Panc1 (cell line): ENCODE measurements around the gene MAB21L3. TPM values are rescaled to one million over a fixed set of nuclear protein-coding genes. Genes with fewer than 3 reads are reported as not detected.
A peak's percentile ranks its signal among the peaks of the same experiment; 100 is the strongest.

ENCODE experiments used
- ATAC-seq: fragments of 200-7000 bp; cut with Tn5 transposase; 2 replicates; pipeline ENCODE4 v1.9.1; 2020; ENCODE audit warnings: mild to moderate bottlenecking, moderate library complexity
- BruUV-seq: library from RNA; stranded (reverse); fragments of 400-500 nt; replicated peaks from 2 replicates; lab custom pipeline; 2021; lab: Mats Ljungman, UMichigan
- CTCF ChIA-PET: fragments of 300-600 bp; sonication (Branson Sonifier 250); formaldehyde crosslinking; loops from one replicate; lab custom pipeline; 2022; ENCODE audit warnings: antibody characterized with exemption; lab: Charles Lee
- POLR2A ChIA-PET: fragments of 300-600 bp; sonication (Branson Sonifier 250); formaldehyde crosslinking; loops from one replicate; lab custom pipeline; 2022; ENCODE audit warnings: antibody characterized with exemption; lab: Charles Lee
- DNase-seq: peaks from one replicate; pipeline ENCODE4 v3.0.0-alpha.2; 2010; ENCODE audit warnings: low read depth, low spot score
- H3K27ac ChIP-seq: 2 replicates; pipeline ENCODE4 v1.5.1; 2011; ENCODE audit warnings: mild to moderate bottlenecking, low read length, inconsistent platforms
- H3K27me3 ChIP-seq: fragments of 200-500 bp; sonication (Bioruptor generic); 2 replicates; pipeline ENCODE4 v1.6.0; 2014; ENCODE audit warnings: low read length, inconsistent platforms; ENCODE audit not compliant: control insufficient read depth, insufficient read depth
- H3K36me3 ChIP-seq: fragments of 200-500 bp; sonication (Bioruptor generic); 2 replicates; pipeline ENCODE4 v1.5.1; 2014; ENCODE audit warnings: inconsistent platforms, mild to moderate bottlenecking, low read length, moderate library complexity; ENCODE audit not compliant: control insufficient read depth, insufficient read depth
- H3K4me1 ChIP-seq: 2 replicates; pipeline ENCODE4 v1.5.1; 2011; ENCODE audit warnings: inconsistent platforms, mild to moderate bottlenecking, low read length, moderate library complexity; ENCODE audit not compliant: control insufficient read depth, insufficient read depth
- H3K4me3 ChIP-seq, 2 experiments: 2 replicates each; pipeline ENCODE4 v1.5.1; 2011 to 2012; ENCODE audit warnings: low read depth in 2 of 2, low read length in 2 of 2, mild to moderate bottlenecking in 2 of 2, inconsistent platforms in 1 of 2, moderate library complexity in 1 of 2
- H3K9me3 ChIP-seq: fragments of 200-500 bp; sonication (Bioruptor generic); 2 replicates; pipeline ENCODE4 v1.5.1; 2014; ENCODE audit warnings: low read depth, mild to moderate bottlenecking, inconsistent platforms, low read length, moderate library complexity; ENCODE audit not compliant: control insufficient read depth, insufficient read depth
- POLR2AphosphoS5 ChIP-seq: IDR thresholded peaks from 2 replicates; pipeline ENCODE4 v1.6.1; 2012; ENCODE audit warnings: mild to moderate bottlenecking, low read depth, low read length, moderate library complexity
- SIN3A ChIP-seq: IDR thresholded peaks from 2 replicates; pipeline ENCODE4 v1.6.1; 2012; ENCODE audit warnings: low read depth, mild to moderate bottlenecking, low read length, moderate library complexity, borderline replicate concordance; ENCODE audit not compliant: insufficient read depth
- TCF7L2 ChIP-seq: IDR thresholded peaks from 2 replicates; pipeline ENCODE4 v1.6.1; 2011; ENCODE audit warnings: mild to moderate bottlenecking, low read depth, low read length, inconsistent platforms
- in situ Hi-C: cut with HindIII; loops from 2 replicates; pipeline ENCODE4 v1.10.0; 2016; ENCODE audit warnings: low sequenced_read_pairs, low pct_unique_long_range_greater_than_20kb
- intact Hi-C: fragments of 100-400 bp; cut with micrococcal nuclease; formaldehyde crosslinking; loops from one replicate; pipeline ENCODE4 v1.10.0; 2022; ENCODE audit not compliant: unreplicated experiment
- total RNA-seq: library from RNA; stranded (reverse); gene quantifications from one replicate; pipeline ENCODE4 v1.2.1, GENCODE V29; 2021; ENCODE audit not compliant: unreplicated experiment
- TF ChIP-seq, protein P1 (sequence below), 2 experiments: IDR thresholded peaks; 2 replicates each; pipeline ENCODE4 v1.6.1; 2011 to 2012; ENCODE audit warnings: low read depth in 2 of 2, control low read depth in 1 of 2, low read length in 1 of 2, mild to moderate bottlenecking in 1 of 2, moderate library complexity in 1 of 2; ENCODE audit not compliant: insufficient read depth in 1 of 2
- TF ChIP-seq, protein P2 (sequence below): fragments of 450-650 bp; IDR thresholded peaks from 2 replicates; pipeline ENCODE4 v1.5.1; 2017; ENCODE audit warnings: mild to moderate bottlenecking

MAB21L3 gene
- total RNA-seq, 1 experiment from 2014 or later = not detected

DNA sequence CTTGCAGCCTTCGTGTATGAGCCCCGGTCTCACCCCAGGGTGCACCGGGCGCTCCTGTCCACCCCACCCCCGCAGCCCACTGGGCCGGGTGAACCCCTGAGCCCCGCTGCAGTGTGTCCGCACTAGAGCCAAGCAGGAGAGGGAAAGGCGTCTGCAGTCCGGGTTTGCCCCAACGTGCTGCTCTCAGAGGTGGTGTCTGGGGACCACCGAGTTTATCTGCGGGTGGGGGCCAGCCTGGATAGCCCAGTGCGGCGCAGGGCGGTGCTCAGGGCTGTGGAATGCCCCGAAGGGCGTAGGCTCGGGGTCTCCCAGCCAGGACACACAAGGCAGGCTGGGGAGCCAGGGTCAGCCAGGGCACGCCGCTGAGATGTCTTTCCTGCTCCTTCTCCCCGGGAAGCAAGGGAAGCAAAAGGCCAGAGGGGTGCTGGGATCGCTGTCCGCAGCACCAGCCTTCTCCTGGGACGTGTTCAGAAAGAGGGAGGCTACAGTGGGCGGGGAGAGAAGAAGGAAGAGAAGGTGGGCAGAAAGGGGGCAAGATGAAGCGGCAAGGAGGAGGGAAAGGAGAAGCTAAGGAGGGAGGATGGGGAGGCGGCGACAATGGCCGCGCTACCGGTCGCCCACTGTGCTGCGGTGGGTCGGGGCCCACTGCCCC lies 56.6 kb downstream of the MAB21L3 start:
- CTCF ChIA-PET = no interaction called here
- TF ChIP-seq SIN3A (no peak), TCF7L2 (no peak), POLR2AphosphoS5 (no peak)
- TF ChIP-seq, protein P1, sequence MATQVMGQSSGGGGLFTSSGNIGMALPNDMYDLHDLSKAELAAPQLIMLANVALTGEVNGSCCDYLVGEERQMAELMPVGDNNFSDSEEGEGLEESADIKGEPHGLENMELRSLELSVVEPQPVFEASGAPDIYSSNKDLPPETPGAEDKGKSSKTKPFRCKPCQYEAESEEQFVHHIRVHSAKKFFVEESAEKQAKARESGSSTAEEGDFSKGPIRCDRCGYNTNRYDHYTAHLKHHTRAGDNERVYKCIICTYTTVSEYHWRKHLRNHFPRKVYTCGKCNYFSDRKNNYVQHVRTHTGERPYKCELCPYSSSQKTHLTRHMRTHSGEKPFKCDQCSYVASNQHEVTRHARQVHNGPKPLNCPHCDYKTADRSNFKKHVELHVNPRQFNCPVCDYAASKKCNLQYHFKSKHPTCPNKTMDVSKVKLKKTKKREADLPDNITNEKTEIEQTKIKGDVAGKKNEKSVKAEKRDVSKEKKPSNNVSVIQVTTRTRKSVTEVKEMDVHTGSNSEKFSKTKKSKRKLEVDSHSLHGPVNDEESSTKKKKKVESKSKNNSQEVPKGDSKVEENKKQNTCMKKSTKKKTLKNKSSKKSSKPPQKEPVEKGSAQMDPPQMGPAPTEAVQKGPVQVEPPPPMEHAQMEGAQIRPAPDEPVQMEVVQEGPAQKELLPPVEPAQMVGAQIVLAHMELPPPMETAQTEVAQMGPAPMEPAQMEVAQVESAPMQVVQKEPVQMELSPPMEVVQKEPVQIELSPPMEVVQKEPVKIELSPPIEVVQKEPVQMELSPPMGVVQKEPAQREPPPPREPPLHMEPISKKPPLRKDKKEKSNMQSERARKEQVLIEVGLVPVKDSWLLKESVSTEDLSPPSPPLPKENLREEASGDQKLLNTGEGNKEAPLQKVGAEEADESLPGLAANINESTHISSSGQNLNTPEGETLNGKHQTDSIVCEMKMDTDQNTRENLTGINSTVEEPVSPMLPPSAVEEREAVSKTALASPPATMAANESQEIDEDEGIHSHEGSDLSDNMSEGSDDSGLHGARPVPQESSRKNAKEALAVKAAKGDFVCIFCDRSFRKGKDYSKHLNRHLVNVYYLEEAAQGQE (IDR thresholded peaks at IDR 0.05; ENCODE audit: insufficient read depth in 1 of 2, low read depth in 2 of 2, low read length in 1 of 2) = no peak
- TF ChIP-seq, protein P2, sequence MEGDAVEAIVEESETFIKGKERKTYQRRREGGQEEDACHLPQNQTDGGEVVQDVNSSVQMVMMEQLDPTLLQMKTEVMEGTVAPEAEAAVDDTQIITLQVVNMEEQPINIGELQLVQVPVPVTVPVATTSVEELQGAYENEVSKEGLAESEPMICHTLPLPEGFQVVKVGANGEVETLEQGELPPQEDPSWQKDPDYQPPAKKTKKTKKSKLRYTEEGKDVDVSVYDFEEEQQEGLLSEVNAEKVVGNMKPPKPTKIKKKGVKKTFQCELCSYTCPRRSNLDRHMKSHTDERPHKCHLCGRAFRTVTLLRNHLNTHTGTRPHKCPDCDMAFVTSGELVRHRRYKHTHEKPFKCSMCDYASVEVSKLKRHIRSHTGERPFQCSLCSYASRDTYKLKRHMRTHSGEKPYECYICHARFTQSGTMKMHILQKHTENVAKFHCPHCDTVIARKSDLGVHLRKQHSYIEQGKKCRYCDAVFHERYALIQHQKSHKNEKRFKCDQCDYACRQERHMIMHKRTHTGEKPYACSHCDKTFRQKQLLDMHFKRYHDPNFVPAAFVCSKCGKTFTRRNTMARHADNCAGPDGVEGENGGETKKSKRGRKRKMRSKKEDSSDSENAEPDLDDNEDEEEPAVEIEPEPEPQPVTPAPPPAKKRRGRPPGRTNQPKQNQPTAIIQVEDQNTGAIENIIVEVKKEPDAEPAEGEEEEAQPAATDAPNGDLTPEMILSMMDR = no peak
- H3K4me1 ChIP-seq = no peaks in the 10 kb centered on the region; the same call in 1 of the 2 replicates
- no peaks in the 10 kb centered on the region for H3K36me3 ChIP-seq
- POLR2A ChIA-PET = no interaction called here
- in situ Hi-C loops (no loop called here), intact Hi-C loops (no loop called here)
- BruUV-seq = no TSS peak
- ATAC-seq (no peak; the same call in 1 of the 2 replicates), DNase-seq (no peak)
- H3K4me3 ChIP-seq = peak overlapping the region; percentile 33 to 47
- no peaks in the 10 kb centered on the region for H3K27me3 ChIP-seq
- no peak overlapping the region for H3K27ac ChIP-seq
- no peaks in the 10 kb centered on the region for H3K9me3 ChIP-seq

DNA sequence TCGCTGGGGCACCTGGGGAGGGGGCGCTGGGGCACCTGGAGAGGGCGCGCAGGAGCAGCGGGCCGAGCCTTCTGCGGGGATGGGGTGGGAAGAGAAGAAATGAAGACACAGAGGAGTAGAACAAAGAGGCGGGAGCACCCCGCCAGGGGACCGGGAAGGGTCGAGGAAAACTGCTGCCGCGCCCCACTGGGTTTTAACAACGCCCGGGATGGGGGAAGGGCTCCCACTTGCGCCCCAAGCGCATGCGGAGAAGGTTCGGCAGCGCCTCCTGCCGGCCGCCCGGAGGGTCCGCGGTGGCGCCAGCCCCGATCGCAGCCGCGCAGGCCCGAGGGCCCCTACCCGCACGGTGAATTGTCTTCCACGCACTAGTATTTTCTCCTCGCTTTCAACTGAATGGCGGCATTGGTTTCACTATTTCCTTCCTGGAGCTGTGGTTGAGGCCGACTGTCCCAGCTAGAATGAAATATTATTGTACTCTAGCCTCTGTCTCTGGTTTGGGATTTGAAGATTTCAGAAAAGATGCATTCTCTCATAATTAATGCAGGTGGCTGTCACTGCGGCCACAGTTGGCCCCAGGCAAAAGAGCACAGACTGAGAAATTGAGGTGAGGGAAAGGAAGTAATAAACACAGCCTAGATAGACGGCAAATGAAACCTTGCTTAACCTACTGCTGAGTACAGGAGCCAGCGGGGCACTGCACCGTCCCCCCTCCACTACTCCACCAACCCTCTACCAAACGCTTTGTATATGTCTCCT lies 57.3 kb downstream of the MAB21L3 start:
- no peak overlapping the region for H3K27ac ChIP-seq
- intact Hi-C loops = no loop called here

More for the DNA sequence above, 57.3 kb downstream of the MAB21L3 start:
- Histone ChIP-seq H3K4me3 (peak overlapping the region; percentile 33 to 47), H3K4me1 (no peaks in the 10 kb centered on the region; the same call in 1 of the 2 replicates), H3K9me3 (no peaks in the 10 kb centered on the region), H3K36me3 (no peaks in the 10 kb centered on the region), H3K27me3 (no peaks in the 10 kb centered on the region)
- BruUV-seq = no TSS peak
- DNase-seq = peak; percentile 2
- TF ChIP-seq, protein P2 = peak; percentile 89
- no peak for TF ChIP-seq POLR2AphosphoS5
- ChIA-PET CTCF (no interaction called here), POLR2A (no interaction called here)
- in situ Hi-C loops = no loop called here
- peak; percentile 90 for ATAC-seq
